ENCODE measurements around the gene INTS7.

GRCh38 chr1:211952299-211952698 is 83.1 kb downstream of the INTS7 start:
- no peak for TF ChIP-seq PATZ1 (CRISPR knock-in tag; IDR thresholded peaks at IDR 0.05; ENCODE audit: borderline replicate concordance)
- no peak for TF ChIP-seq ZFP3 (CRISPR knock-in tag; IDR thresholded peaks at IDR 0.05)
- no peak for TF ChIP-seq ZNF8 (CRISPR knock-in tag; IDR thresholded peaks at IDR 0.05)
- TF ChIP-seq ZNF565 (CRISPR knock-in tag; conservative IDR thresholded peaks at IDR 0.05; ENCODE audit: low read depth), result no peak
- no peak for TF ChIP-seq BACH2 (CRISPR knock-in tag; IDR thresholded peaks at IDR 0.05; ENCODE audit: borderline replicate concordance)
- TF ChIP-seq TSHZ2 (CRISPR knock-in tag; IDR thresholded peaks at IDR 0.05), result no peak
- TF ChIP-seq CREB5 (CRISPR knock-in tag; IDR thresholded peaks at IDR 0.05; ENCODE audit: low read depth), result no peak
- TF ChIP-seq ARNTL (CRISPR knock-in tag; IDR thresholded peaks at IDR 0.05; ENCODE audit: borderline replicate concordance, low read depth), result no peak
- no peak for TF ChIP-seq POU6F1 (CRISPR knock-in tag; IDR thresholded peaks at IDR 0.05; ENCODE audit: borderline replicate concordance, low read depth)
- no peak for TF ChIP-seq PPARA (CRISPR knock-in tag; IDR thresholded peaks at IDR 0.05; ENCODE audit: borderline replicate concordance)
- TF ChIP-seq CSDC2 (CRISPR knock-in tag; IDR thresholded peaks at IDR 0.05), result no peak
- TF ChIP-seq SNAI2 (CRISPR knock-in tag; IDR thresholded peaks at IDR 0.05), result no peak

All from SK-N-SH treated with all-trans-retinoic acid at 6 μM for 48 hours (cell line).